HFFc6 (cell line): ENCODE data around the gene OCSTAMP. TPM values are rescaled to one million over a fixed set of nuclear protein-coding genes. Genes with fewer than 3 reads are reported as not detected.

Experiments
- DNase-seq: peaks from one replicate; pipeline ENCODE4 v3.0.0-alpha.2; 2018
- H3K27ac Mint-ChIP-seq: 2 replicates; pipeline ENCODE4 v1.8.0; 2020; ENCODE audit warnings: mild to moderate bottlenecking, mixed read lengths
- H3K27me3 Mint-ChIP-seq: 2 replicates; pipeline ENCODE4 v1.8.0; 2021; ENCODE audit warnings: mild to moderate bottlenecking, moderate library complexity, mixed read lengths; ENCODE audit not compliant: insufficient read depth
- H3K36me3 Mint-ChIP-seq: 2 replicates; pipeline ENCODE4 v1.8.0; 2021; ENCODE audit warnings: low read depth, mixed read lengths
- H3K4me1 Mint-ChIP-seq: 2 replicates; pipeline ENCODE4 v1.8.0; 2020; ENCODE audit warnings: low read depth, mixed read lengths
- H3K4me3 Mint-ChIP-seq: 2 replicates; pipeline ENCODE4 v1.8.0; 2020; ENCODE audit warnings: mild to moderate bottlenecking, moderate library complexity, mixed read lengths
- H3K9me3 Mint-ChIP-seq: 2 replicates; pipeline ENCODE4 v1.8.0; 2020; ENCODE audit warnings: mild to moderate bottlenecking, mixed read lengths
- total RNA-seq, 6 experiments: library from RNA; stranded (reverse); fragmentation: NEBNext Ultra II Directional; extraction: Animal tissue kit (Norgen Biotek cat#: 25700); gene quantifications; 2 replicates in 1 of 6; 3 replicates in 5 of 6; pipeline ENCODE4 v1.2.3, GENCODE V29; 2021
- TF ChIP-seq, protein P1 (sequence below): fragments of 200-600 bp; sonication (generic); IDR thresholded peaks from 2 replicates; pipeline ENCODE4 v1.5.0; 2021; ENCODE audit warnings: antibody characterized with exemption, mild to moderate bottlenecking

The OCSTAMP gene
- total RNA-seq, 6 experiments from 2014 or later: not detected

GRCh38 chr20:46494077-46494476, 56.4 kb downstream of the OCSTAMP start:
- no peak overlapping the region for H3K4me3 Mint-ChIP-seq
- DNase-seq: no peak
- H3K27me3 Mint-ChIP-seq: peaks cover 9% of the 10 kb centered on the region
- no peak overlapping the region for H3K27ac Mint-ChIP-seq
- H3K36me3 Mint-ChIP-seq: no peaks in the 10 kb centered on the region
- H3K4me1 Mint-ChIP-seq: no peaks in the 10 kb centered on the region
- H3K9me3 Mint-ChIP-seq: no peaks in the 10 kb centered on the region; the same call in 1 of the 2 replicates
- TF ChIP-seq, protein P1, sequence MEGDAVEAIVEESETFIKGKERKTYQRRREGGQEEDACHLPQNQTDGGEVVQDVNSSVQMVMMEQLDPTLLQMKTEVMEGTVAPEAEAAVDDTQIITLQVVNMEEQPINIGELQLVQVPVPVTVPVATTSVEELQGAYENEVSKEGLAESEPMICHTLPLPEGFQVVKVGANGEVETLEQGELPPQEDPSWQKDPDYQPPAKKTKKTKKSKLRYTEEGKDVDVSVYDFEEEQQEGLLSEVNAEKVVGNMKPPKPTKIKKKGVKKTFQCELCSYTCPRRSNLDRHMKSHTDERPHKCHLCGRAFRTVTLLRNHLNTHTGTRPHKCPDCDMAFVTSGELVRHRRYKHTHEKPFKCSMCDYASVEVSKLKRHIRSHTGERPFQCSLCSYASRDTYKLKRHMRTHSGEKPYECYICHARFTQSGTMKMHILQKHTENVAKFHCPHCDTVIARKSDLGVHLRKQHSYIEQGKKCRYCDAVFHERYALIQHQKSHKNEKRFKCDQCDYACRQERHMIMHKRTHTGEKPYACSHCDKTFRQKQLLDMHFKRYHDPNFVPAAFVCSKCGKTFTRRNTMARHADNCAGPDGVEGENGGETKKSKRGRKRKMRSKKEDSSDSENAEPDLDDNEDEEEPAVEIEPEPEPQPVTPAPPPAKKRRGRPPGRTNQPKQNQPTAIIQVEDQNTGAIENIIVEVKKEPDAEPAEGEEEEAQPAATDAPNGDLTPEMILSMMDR: no peak

DNA sequence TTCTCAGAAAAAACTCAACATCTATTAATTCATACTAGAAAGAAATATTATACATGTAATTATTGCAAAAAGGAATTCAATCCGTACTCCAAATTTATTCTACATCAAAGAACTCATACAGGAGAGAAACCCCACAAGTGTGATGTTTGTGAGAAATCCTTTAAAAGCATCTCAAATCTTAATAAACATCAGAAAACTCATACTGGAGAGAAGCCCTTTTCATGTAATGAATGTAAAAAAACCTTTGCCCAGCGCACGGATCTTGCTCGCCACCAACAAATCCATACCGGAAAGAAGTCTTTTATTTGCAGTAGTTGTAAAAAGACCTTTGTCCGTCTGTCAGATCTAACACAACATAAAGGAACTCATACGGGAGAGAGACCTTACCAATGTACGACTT, 59.1 kb downstream of the OCSTAMP start:
- Mint-ChIP-seq H3K9me3 (no peaks in the 10 kb centered on the region; the same call in 1 of the 2 replicates), H3K27ac (no peak overlapping the region), H3K4me3 (no peak overlapping the region), H3K4me1 (no peaks in the 10 kb centered on the region), H3K36me3 (no peaks in the 10 kb centered on the region), H3K27me3 (peaks cover 9% of the 10 kb centered on the region)
- no peak for DNase-seq
- TF ChIP-seq, protein P1: no peak

Other genes starting within 250 kb of the OCSTAMP start
- not detected for gene CDH22, start 242.2 kb downstream of the OCSTAMP start, total RNA-seq
- gene ELMO2, start 144.0 kb downstream of the OCSTAMP start, total RNA-seq: 10 to 100 TPM; 39.3 to 48.0 (median 44.3) TPM
- 1 to 10 TPM in 5 of 6 experiments, under 1 TPM in 1; 0.87 to 1.6 (median 1.2) TPM for gene ZNF334, start 37.1 kb downstream of the OCSTAMP start, total RNA-seq
- gene SLC13A3, start 100.8 kb upstream of the OCSTAMP start, total RNA-seq: 1 to 10 TPM; 2.3 to 3.5 (median 2.7) TPM
- 10 to 100 TPM; 14.8 to 20.0 (median 15.8) TPM for gene TP53RK, start 138.8 kb upstream of the OCSTAMP start, total RNA-seq
- 10 to 100 TPM; 27.0 to 36.4 (median 30.5) TPM for gene SLC2A10, start 159.0 kb upstream of the OCSTAMP start, total RNA-seq